ENCODE measurements around the gene ATP9B. TPM values are rescaled to one million over a fixed set of nuclear protein-coding genes. Genes with fewer than 3 reads are reported as not detected.
"Not testable (repeated sequence)": the region's sequence is repeated elsewhere in the genome, so short reads cannot be mapped to it uniquely, and the experiment has no call there.

ATP9B gene
- total RNA-seq, 1 donor from 2014 or later, result 50.3 TPM

DNA sequence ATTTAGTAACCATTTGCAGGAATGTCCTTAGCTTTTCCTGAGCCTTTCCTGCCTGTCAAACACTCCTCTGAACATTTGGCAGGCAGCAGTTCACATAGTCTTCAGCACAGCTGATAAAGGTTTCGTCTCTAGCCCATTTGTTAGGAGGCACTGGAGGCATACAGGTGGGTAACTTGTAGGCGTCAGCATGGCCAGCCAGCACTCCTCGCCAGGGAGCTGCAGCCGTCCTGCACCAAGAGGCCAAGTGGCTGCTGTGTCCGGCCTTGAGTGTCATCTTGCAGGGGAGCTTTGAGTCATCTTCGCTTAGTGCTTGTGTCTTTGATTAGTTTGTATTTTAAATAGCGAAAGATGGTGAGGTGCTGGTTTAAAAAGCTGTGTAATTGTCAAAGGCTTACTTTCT, 206.3 kb downstream of the ATP9B start:
- Histone ChIP-seq H3K36me3 (peaks cover 0 to 22% of the 10 kb centered on the region in 2 donors), H3K4me3 (no peak overlapping the region), H3K9me3 (no peaks in the 10 kb centered on the region), H3K27ac (no peak overlapping the region), H3K4me1 (no peaks in the 10 kb centered on the region), H3K27me3 (no peaks in the 10 kb centered on the region)
- no peak for DNase-seq (ENCODE audit: extremely low spot score in 2 of 2)
- intact Hi-C loops (cut with DNase I), result no loop called here
- no peak for TF ChIP-seq POLR2A (IDR thresholded peaks at IDR 0.05)

GRCh38 chr18:79275992-79276391, 206.8 kb downstream of the ATP9B start:
- Histone ChIP-seq H3K36me3 (peaks cover 0 to 22% of the 10 kb centered on the region in 2 donors), H3K4me1 (no peaks in the 10 kb centered on the region), H3K27me3 (no peaks in the 10 kb centered on the region), H3K4me3 (no peak overlapping the region), H3K9me3 (no peaks in the 10 kb centered on the region), H3K27ac (no peak overlapping the region)
- DNase-seq (ENCODE audit: extremely low spot score in 2 of 2), result no peak
- TF ChIP-seq POLR2AphosphoS5 (IDR thresholded peaks at IDR 0.05; ENCODE audit: insufficient read depth in 1 of 2, low read depth in 1 of 2), result no peak
- no peak for TF ChIP-seq POLR2A (IDR thresholded peaks at IDR 0.05)
- no peak for TF ChIP-seq CTCF (IDR thresholded peaks at IDR 0.05)
- intact Hi-C loops (cut with DNase I), result no loop called here

GRCh38 chr18:79278896-79279295, 209.7 kb downstream of the ATP9B start:
- Histone ChIP-seq H3K36me3 (peaks cover 0 to 13% of the 10 kb centered on the region in 2 donors), H3K4me3 (no peak overlapping the region), H3K27me3 (no peaks in the 10 kb centered on the region), H3K27ac (no peak overlapping the region), H3K4me1 (no peaks in the 10 kb centered on the region), H3K9me3 (no peaks in the 10 kb centered on the region)
- DNase-seq (ENCODE audit: extremely low spot score in 2 of 2), result no peak
- intact Hi-C loops (cut with DNase I), result no loop called here
- TF ChIP-seq POLR2AphosphoS5 (IDR thresholded peaks at IDR 0.05; ENCODE audit: insufficient read depth in 1 of 2, low read depth in 1 of 2) (no peak), POLR2A (IDR thresholded peaks at IDR 0.05) (no peak), CTCF (IDR thresholded peaks at IDR 0.05) (no peak)

DNA sequence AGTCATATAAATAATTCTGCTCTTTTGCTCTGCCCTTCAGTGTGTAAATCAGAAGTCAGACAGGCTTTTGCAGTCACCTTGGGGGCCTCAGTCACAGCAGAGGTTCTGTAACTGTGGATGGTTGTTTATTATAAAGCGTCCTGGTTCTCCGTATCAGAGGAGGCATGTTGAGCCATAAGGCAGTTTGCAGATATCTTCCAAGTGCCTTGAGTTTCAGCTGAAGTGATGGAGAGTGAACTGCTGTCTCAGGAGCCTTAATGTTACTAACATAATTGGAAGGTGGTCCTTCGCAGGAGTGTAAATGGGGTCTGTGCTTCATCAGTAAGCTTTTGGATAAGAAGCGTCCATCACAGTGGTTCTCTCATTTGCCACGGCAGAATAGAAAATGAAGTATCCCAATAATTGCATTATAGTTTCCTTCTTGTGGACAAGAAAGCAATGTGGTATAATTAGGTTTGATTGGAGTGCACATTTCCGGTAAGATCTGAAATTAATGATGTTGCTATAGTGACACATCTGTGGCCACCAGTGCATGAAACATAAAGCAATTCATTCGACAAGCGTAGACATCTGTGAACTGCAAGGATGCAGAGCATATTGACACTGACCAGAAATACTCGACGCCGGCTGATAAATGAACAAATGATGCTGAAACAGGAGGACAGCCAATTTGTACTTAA, 214.1 kb downstream of the ATP9B start:
- no peak for TF ChIP-seq POLR2A (IDR thresholded peaks at IDR 0.05)
- no peak for TF ChIP-seq POLR2AphosphoS5 (IDR thresholded peaks at IDR 0.05; ENCODE audit: insufficient read depth in 1 of 2, low read depth in 1 of 2)
- no peak for TF ChIP-seq CTCF (IDR thresholded peaks at IDR 0.05)
- no peaks in the 10 kb centered on the region for H3K4me1 ChIP-seq
- intact Hi-C loops (cut with DNase I), result no loop called here
- H3K27me3 ChIP-seq, result no peaks in the 10 kb centered on the region
- H3K36me3 ChIP-seq, result peaks cover 0 to 10% of the 10 kb centered on the region in 2 donors
- no peak for DNase-seq (ENCODE audit: extremely low spot score in 2 of 2)
- no peak overlapping the region for H3K4me3 ChIP-seq
- H3K9me3 ChIP-seq, result no peaks in the 10 kb centered on the region
- no peak overlapping the region for H3K27ac ChIP-seq

DNA sequence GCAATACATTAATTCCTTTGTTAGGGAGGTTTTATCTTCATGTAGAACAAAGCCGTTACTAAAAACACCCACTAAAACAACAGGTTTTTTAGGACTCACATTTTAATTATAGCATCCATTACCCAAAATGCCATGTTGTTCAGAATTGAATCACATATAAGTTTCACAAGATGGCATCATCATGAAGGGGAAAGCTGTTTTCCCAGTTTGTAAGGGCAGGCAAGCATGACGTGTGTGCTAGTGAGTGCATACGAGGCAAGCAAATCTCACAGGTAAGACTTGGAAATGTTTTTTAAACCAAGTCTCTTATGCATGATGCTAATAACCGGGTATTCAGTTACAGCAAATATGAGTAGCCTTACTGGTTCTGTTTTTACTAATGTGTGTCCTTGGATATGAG, 214.7 kb downstream of the ATP9B start:
- no peak for DNase-seq (ENCODE audit: extremely low spot score in 2 of 2)
- Histone ChIP-seq H3K4me3 (no peak overlapping the region), H3K4me1 (no peaks in the 10 kb centered on the region), H3K9me3 (no peaks in the 10 kb centered on the region), H3K27me3 (no peaks in the 10 kb centered on the region), H3K36me3 (peaks cover 0 to 3% of the 10 kb centered on the region in 2 donors), H3K27ac (no peak overlapping the region)
- TF ChIP-seq POLR2AphosphoS5 (IDR thresholded peaks at IDR 0.05; ENCODE audit: insufficient read depth in 1 of 2, low read depth in 1 of 2) (no peak), CTCF (IDR thresholded peaks at IDR 0.05) (no peak)
- intact Hi-C loops (cut with DNase I), result no loop called here

- H3K4me1 ChIP-seq; H3K4me3 ChIP-seq; H3K36me3 ChIP-seq; H3K27ac ChIP-seq; intact Hi-C loops (cut with DNase I); DNase-seq (ENCODE audit: extremely low spot score in 2 of 2); H3K9me3 ChIP-seq; H3K27me3 ChIP-seq: not testable (repeated sequence)
Observed at GRCh38 chr18:79285191-79285590, 216.0 kb downstream of the ATP9B start.

- intact Hi-C loops (cut with DNase I); H3K27me3 ChIP-seq; H3K4me1 ChIP-seq; H3K4me3 ChIP-seq; H3K27ac ChIP-seq; DNase-seq (ENCODE audit: extremely low spot score in 2 of 2); H3K9me3 ChIP-seq: not testable (repeated sequence)
- peaks cover 0 to 12% of the 10 kb centered on the region in 2 donors for H3K36me3 ChIP-seq
Observed at GRCh38 chr18:79290409-79290808, 221.2 kb downstream of the ATP9B start.

Measured in vagina (tissue), 2 donors.